NB4 (cell line): ENCODE measurements around the gene POLR2H.

Experiments
- MYC ChIP-seq: IDR thresholded peaks from 2 replicates; pipeline ENCODE4 v1.6.1; 2011; ENCODE audit warnings: low read depth, low read length
- POLR2A ChIP-seq: IDR thresholded peaks from 2 replicates; pipeline ENCODE4 v1.6.1; 2011; ENCODE audit warnings: mild to moderate bottlenecking; ENCODE audit not compliant: insufficient read length; ENCODE audit errors: extremely low read depth
- TF ChIP-seq, protein P1 (sequence below): IDR thresholded peaks from one replicate; pipeline ENCODE4 v1.5.1; 2012; ENCODE audit warnings: low read depth, low read length
- TF ChIP-seq, protein P2 (sequence below): IDR thresholded peaks from 2 replicates; pipeline ENCODE4 v1.6.1; 2011; ENCODE audit warnings: low read depth, low read length

DNA sequence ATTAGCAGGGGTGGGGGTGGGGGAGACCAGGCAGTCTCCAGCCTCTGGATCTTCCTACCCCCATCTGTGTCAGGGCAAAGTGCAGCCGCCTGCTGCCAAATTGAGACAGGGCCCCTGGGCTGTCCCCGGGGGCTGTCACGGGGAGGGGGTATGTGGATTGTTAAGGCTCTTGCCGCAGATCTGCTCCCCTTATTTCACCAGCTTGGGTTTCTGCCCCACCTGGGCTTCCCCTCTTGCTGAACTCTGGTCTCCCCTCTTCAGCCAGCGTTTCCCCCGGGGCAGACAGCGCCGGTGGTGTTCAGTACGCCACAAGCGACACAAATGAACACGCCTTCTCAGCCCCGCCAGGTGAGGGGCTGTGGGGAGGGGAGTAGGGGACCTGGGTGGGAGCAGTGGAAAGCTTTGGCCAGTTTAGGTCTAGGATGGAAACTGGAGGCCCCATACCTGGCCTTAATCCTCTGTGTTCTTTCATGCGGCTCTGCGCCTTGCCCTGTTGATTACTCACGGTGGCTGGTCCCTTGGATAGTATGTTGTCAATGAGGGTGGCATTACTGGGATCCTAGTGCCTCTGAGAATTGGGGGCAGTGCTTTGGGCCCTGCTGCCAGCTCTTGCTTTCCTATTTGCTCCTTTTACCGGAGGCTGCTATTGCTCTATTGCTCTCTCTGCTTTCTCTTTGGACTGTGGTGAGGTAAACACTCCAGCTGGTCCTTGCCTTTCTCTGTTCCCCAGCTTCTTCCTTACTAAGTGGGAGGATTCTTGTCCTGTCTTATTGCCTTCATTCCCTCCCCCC lies 45.4 kb upstream of the POLR2H start:
- TF ChIP-seq, protein P1, sequence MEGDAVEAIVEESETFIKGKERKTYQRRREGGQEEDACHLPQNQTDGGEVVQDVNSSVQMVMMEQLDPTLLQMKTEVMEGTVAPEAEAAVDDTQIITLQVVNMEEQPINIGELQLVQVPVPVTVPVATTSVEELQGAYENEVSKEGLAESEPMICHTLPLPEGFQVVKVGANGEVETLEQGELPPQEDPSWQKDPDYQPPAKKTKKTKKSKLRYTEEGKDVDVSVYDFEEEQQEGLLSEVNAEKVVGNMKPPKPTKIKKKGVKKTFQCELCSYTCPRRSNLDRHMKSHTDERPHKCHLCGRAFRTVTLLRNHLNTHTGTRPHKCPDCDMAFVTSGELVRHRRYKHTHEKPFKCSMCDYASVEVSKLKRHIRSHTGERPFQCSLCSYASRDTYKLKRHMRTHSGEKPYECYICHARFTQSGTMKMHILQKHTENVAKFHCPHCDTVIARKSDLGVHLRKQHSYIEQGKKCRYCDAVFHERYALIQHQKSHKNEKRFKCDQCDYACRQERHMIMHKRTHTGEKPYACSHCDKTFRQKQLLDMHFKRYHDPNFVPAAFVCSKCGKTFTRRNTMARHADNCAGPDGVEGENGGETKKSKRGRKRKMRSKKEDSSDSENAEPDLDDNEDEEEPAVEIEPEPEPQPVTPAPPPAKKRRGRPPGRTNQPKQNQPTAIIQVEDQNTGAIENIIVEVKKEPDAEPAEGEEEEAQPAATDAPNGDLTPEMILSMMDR = no peak
- no peak for TF ChIP-seq POLR2A
- TF ChIP-seq, protein P2, sequence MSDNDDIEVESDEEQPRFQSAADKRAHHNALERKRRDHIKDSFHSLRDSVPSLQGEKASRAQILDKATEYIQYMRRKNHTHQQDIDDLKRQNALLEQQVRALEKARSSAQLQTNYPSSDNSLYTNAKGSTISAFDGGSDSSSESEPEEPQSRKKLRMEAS = no peak
- no peak for TF ChIP-seq MYC
